Upper lobe of right lung (tissue), 1 donor: Measurements from ENCODE around the gene SLC25A17. TPM values are rescaled to one million over a fixed set of nuclear protein-coding genes. Genes with fewer than 3 reads are reported as not detected.

Experiments
- ATAC-seq: fragments of 200-7000 bp; cut with Tn5 transposase; one replicate; pipeline ENCODE4 v1.9.1; 2020; ENCODE audit warnings: mild to moderate bottlenecking, moderate library complexity
- DNase-seq: peaks from one replicate; pipeline ENCODE4 v3.0.0-alpha.2; 2020
- H3K27ac ChIP-seq: fragments of 200-600 bp; one replicate; pipeline ENCODE4 v1.8.0; 2022
- H3K27me3 ChIP-seq: fragments of 200-600 bp; one replicate; pipeline ENCODE4 v1.8.0; 2022; ENCODE audit warnings: mild to moderate bottlenecking
- H3K36me3 ChIP-seq: fragments of 200-600 bp; one replicate; pipeline ENCODE4 v1.8.0; 2022
- H3K4me1 ChIP-seq: fragments of 200-600 bp; one replicate; pipeline ENCODE4 v1.8.0; 2022
- H3K4me3 ChIP-seq: fragments of 200-600 bp; one replicate; pipeline ENCODE4 v1.8.0; 2022; ENCODE audit warnings: mild to moderate bottlenecking
- H3K9me3 ChIP-seq: fragments of 200-600 bp; one replicate; pipeline ENCODE4 v1.8.0; 2022
- CTCF ChIP-seq: fragments of 200-600 bp; IDR thresholded peaks from one replicate; pipeline ENCODE4 v1.8.0; 2022; ENCODE audit warnings: antibody characterized with exemption
- intact Hi-C: fragments of 100-400 bp; cut with DNase I; formaldehyde crosslinking; loops from one replicate; pipeline ENCODE4 v1.11.0; 2022
- total RNA-seq: library from RNA; stranded (reverse); fragmentation: NEBNext Ultra II Directional; extraction: Animal tissue kit (Norgen Biotek cat#: 25700); gene quantifications from one replicate; pipeline ENCODE4 v1.2.1, GENCODE V29; 2021
- donor health status: DM: no; HTN: yes; CAD: no; lungs with severe emphysema.

SLC25A17 gene
- total RNA-seq, 1 donor from 2014 or later: 13.8 TPM

- intact Hi-C loops: no loop called here
- H3K27ac ChIP-seq: no peak overlapping the region
- H3K27me3 ChIP-seq: no peaks in the 10 kb centered on the region
- DNase-seq (no peak), ATAC-seq (no peak)
- H3K4me3 ChIP-seq: no peak overlapping the region
- H3K4me1 ChIP-seq: no peaks in the 10 kb centered on the region
- no peaks in the 10 kb centered on the region for H3K36me3 ChIP-seq
- TF ChIP-seq CTCF: no peak
- no peaks in the 10 kb centered on the region for H3K9me3 ChIP-seq
These were observed 70.5 kb downstream of the SLC25A17 start for GRCh38 chr22:40748388-40749355.

GRCh38 chr22:40747361-40747760 lies 71.8 kb downstream of the SLC25A17 start:
- Histone ChIP-seq H3K4me1 (no peaks in the 10 kb centered on the region), H3K36me3 (no peaks in the 10 kb centered on the region), H3K27me3 (no peaks in the 10 kb centered on the region), H3K27ac (no peak overlapping the region), H3K9me3 (no peaks in the 10 kb centered on the region), H3K4me3 (no peak overlapping the region)
- no peak for ATAC-seq
- intact Hi-C loops: no loop called here
- no peak for DNase-seq
- TF ChIP-seq CTCF: no peak

GRCh38 chr22:40746428-40747220 lies 72.5 kb downstream of the SLC25A17 start:
- ATAC-seq (no peak), DNase-seq (no peak)
- intact Hi-C loops: no loop called here
- Histone ChIP-seq H3K27me3 (no peaks in the 10 kb centered on the region), H3K4me3 (no peak overlapping the region), H3K9me3 (no peaks in the 10 kb centered on the region), H3K4me1 (no peaks in the 10 kb centered on the region), H3K27ac (no peak overlapping the region), H3K36me3 (no peaks in the 10 kb centered on the region)
- TF ChIP-seq CTCF: no peak

GRCh38 chr22:40743768-40744167 lies 75.4 kb downstream of the SLC25A17 start:
- Histone ChIP-seq H3K36me3 (no peaks in the 10 kb centered on the region), H3K9me3 (no peaks in the 10 kb centered on the region), H3K27ac (no peak overlapping the region), H3K4me3 (no peak overlapping the region), H3K4me1 (no peaks in the 10 kb centered on the region), H3K27me3 (no peaks in the 10 kb centered on the region)
- ATAC-seq (no peak), DNase-seq (no peak)
- intact Hi-C loops: no loop called here
- TF ChIP-seq CTCF: no peak

- Histone ChIP-seq H3K27ac (no peak overlapping the region), H3K27me3 (no peaks in the 10 kb centered on the region), H3K4me3 (no peak overlapping the region), H3K9me3 (no peaks in the 10 kb centered on the region), H3K4me1 (no peaks in the 10 kb centered on the region), H3K36me3 (no peaks in the 10 kb centered on the region)
- no peak for ATAC-seq
- TF ChIP-seq CTCF: no peak
- intact Hi-C loops: no loop called here
- no peak for DNase-seq
These were observed 78.0 kb downstream of the SLC25A17 start for GRCh38 chr22:40741116-40741515.
